HG03439 (cell line): Measurements from ENCODE around the gene APOBEC3F.
A peak's percentile ranks its signal among the peaks of the same experiment; 100 is the strongest.
"Not testable (repeated sequence)": the region's sequence is repeated elsewhere in the genome, so short reads cannot be mapped to it uniquely, and the experiment has no call there.

Experiments used
- ATAC-seq: cut with Tn5 transposase; IDR thresholded peaks from one replicate; pipeline ENCODE4 v1.9.1; 2021; ENCODE audit warnings: mild to moderate bottlenecking, moderate library complexity; ENCODE audit not compliant: unreplicated experiment

APOBEC3F gene

GRCh38 chr22:39026509-39027150 is 14.0 kb upstream of the APOBEC3F start:
- ATAC-seq: no peak

GRCh38 chr22:39027717-39028116 is 12.9 kb upstream of the APOBEC3F start:
- no peak for ATAC-seq

- ATAC-seq: no peak
Observed at GRCh38 chr22:39028281-39028680, 12.4 kb upstream of the APOBEC3F start.

GRCh38 chr22:39029227-39029626 is 11.4 kb upstream of the APOBEC3F start:
- ATAC-seq: no peak

GRCh38 chr22:39030705-39031104 is 10.0 kb upstream of the APOBEC3F start:
- no peak for ATAC-seq

- not testable (repeated sequence) for ATAC-seq
Observed at GRCh38 chr22:39031434-39032295, 9.0 kb upstream of the APOBEC3F start.

- ATAC-seq: not testable (repeated sequence)
Observed at GRCh38 chr22:39037071-39037470, 3.6 kb upstream of the APOBEC3F start.

GRCh38 chr22:39039306-39040126 is 1.1 kb upstream of the APOBEC3F start:
- no peak for ATAC-seq

- not testable (repeated sequence) for ATAC-seq
Observed at GRCh38 chr22:39040155-39040537, 518 bp upstream of the APOBEC3F start.

GRCh38 chr22:39041908-39042307 is 1.2 kb downstream of the APOBEC3F start:
- no peak for ATAC-seq

- ATAC-seq: not testable (repeated sequence)
Observed at GRCh38 chr22:39043063-39043462, 2.4 kb downstream of the APOBEC3F start.

GRCh38 chr22:39045136-39045535 is 4.5 kb downstream of the APOBEC3F start:
- ATAC-seq: not testable (repeated sequence)

GRCh38 chr22:39049486-39049885 is 8.8 kb downstream of the APOBEC3F start:
- not testable (repeated sequence) for ATAC-seq

GRCh38 chr22:39051844-39052495 is 11.3 kb downstream of the APOBEC3F start:
- ATAC-seq: not testable (repeated sequence)

- ATAC-seq: no peak
Observed at GRCh38 chr22:39055658-39056057, 15.0 kb downstream of the APOBEC3F start.

- ATAC-seq: not testable (repeated sequence)
Observed at GRCh38 chr22:39061290-39061689, 20.6 kb downstream of the APOBEC3F start.

GRCh38 chr22:39061951-39062350 is 21.3 kb downstream of the APOBEC3F start:
- ATAC-seq: not testable (repeated sequence)

- not testable (repeated sequence) for ATAC-seq
Observed at GRCh38 chr22:39063904-39064303, 23.2 kb downstream of the APOBEC3F start.

- peak; percentile 45 for ATAC-seq
Observed at GRCh38 chr22:39066442-39067276, 26.0 kb downstream of the APOBEC3F start.
